Stimulated activated naive CD4-positive, alpha-beta T cell (primary cell): Measurements from ENCODE around the gene PTEN.
"Not testable (repeated sequence)": the region's sequence is repeated elsewhere in the genome, so short reads cannot be mapped to it uniquely, and the experiment has no call there.

Source experiments
- DNase-seq, 6 experiments: peaks; one replicate each; lab custom pipeline; 2025; lab: John Stamatoyannopoulos, UW

Gene PTEN

GRCh38 chr10:87869773-87870551, 6.5 kb downstream of the PTEN start:
- no peak for DNase-seq

DNA sequence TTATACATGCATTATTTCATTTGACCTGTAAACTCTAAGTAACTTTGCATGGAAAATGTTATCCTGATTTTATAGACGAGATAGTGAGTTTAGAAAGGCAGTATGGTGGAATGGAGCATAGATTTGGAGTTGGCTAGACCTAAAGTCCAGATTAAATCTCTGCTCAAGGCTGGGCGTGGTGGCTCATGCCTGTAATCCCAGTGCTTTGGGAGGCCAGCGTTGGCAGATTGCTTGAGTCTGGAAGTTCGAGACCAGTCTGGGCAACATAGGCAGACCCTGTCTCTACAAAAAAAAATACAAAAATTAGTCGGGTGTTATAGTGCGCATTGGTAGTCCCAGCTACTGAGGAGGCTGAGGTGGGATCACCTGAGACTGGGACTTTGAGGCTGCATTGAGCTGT, 9.4 kb downstream of the PTEN start:
- DNase-seq = no peak

DNA sequence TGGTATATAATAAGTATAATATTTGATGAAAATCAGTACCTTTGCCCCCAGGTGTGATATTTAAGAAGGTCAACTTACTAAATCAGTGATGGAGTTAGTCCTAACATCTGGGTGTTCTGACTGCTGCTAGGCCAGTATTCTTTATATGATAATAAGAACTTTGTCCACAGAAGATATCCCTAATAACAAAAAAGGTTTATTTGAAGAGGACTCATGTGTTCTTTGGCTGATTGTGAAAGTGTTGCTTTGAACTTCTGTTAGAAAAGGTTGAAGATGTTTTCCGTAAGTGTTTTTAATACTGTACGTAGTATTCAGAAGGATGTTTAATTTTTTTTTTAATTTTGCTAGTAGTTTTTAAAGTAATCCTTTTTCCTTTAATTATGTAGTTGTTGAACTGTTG, 10.2 kb downstream of the PTEN start:
- no peak for DNase-seq

- DNase-seq = no peak
Observed at GRCh38 chr10:87875929-87876571, 12.6 kb downstream of the PTEN start.

DNA sequence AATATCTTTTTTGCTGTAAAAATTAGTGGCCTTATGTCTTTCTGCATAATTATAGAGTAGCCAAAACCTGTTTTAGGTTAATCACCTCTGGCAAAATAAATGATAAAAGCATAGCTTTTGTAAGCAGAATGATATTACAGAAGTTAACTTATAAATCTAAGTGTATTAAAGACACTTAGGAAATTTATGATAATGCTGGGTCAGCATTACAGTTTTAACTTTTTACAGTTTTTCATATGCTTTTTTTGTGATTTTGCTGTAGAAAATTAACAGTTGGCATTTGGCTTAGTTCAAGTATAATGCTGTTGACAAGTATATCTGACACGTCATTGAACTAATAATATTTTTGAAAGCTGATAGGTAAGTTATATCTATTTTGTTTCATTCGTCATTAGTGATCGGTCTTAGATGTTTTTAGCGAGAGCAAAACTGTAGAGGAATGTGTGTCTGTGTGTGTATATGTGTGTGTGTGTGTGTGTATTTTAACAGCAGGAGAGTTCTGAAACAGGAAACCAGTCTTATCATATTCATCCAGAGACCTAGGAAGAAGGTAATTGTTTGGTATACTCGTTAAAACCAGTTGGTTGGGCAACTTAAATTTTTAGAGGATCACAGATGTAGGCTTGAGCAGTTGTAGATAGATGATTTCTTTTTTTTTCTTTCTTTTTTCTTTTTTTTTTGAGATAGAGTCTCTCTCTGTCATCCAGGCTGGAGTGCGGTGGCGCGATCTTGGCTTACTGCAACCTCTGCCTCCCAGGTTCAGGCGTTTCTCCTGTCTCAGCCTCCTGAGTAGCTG, 15.4 kb downstream of the PTEN start:
- peak in 1 of 6 experiments; percentile 7 for DNase-seq

- DNase-seq = no peak
Observed at GRCh38 chr10:87880336-87880735, 16.9 kb downstream of the PTEN start.

GRCh38 chr10:87881373-87882059, 18.1 kb downstream of the PTEN start:
- not testable (repeated sequence) for DNase-seq

GRCh38 chr10:87882555-87883294, 19.3 kb downstream of the PTEN start:
- no peak for DNase-seq

DNA sequence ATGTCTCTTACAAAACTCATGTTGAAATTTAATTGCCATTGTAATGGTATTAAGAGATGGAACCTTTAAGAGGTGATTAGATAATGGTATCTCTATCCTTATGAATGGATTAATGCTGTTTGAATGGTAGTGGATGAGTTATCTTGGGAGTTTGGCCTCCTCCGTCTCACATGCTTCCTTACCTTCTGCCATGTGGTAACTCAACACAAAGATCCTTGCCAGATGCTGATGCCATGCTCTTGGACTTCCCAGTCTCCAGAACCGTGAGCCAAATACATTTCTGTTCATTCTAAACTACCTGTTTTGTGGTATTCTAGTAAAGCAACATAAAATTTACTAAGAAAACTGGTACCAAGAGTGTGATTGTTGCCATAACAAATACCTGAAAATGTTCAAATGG, 23.2 kb downstream of the PTEN start:
- DNase-seq = no peak

- DNase-seq = no peak
Observed at GRCh38 chr10:87887146-87887545, 23.7 kb downstream of the PTEN start.

DNA sequence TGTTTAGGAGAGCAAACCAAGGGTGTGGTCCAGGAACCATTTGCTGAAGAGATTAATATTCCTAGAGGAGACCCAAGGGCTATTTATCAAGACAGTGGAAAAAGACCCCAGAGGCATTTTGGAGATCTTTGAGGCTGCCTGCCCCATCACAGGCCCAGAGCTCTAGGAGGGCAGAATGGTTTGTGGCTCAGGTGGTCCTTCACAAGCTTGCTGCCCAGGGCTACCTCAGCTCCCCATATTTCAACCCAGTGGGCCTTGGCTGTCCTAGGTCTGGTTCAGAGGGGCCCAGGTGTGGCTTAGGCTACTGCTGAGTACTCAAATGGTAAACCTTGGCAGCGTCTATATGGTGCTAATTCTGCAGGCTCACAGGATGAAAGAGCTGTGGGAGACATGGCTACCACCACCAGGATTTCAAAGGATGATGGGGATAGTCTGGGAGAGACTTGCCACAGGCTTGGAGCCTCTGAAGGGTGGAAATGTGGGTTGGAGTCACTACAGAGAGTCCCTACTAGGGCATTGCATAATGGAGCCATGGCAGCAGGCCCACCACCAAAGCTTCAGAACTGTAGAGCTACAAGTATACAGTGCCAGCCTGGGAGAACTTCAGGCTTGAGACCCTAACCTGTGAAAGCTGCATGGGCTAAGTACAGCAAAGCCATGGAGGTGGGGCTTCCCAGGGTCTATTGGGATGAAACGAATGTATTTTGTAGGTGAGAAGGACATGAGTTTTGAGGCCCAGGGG, 24.3 kb downstream of the PTEN start:
- DNase-seq = no peak

GRCh38 chr10:87895430-87895829, 32.0 kb downstream of the PTEN start:
- no peak for DNase-seq

GRCh38 chr10:87896216-87896615, 32.8 kb downstream of the PTEN start:
- DNase-seq = no peak

DNA sequence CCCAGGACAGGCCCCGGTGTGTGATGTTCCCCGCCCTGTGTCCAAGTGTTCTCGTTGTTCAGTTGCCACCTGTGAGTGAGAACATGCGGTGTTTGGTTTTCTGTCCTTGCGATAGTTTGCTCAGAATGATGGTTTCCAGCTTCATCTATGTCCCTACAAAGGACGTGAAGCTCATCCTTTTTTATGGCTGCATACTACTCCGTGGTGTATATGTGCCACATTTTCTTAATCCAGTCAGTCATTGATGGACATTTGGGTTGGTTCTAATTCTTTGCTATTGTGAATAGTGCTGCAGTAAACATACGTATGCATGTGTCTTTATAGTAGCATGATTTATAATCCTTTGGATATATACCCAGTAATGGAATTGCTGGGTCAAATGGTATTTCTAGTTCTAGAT, 34.5 kb downstream of the PTEN start:
- DNase-seq = not testable (repeated sequence)

- not testable (repeated sequence) for DNase-seq
Observed at GRCh38 chr10:87903396-87903795, 40.0 kb downstream of the PTEN start.

DNA sequence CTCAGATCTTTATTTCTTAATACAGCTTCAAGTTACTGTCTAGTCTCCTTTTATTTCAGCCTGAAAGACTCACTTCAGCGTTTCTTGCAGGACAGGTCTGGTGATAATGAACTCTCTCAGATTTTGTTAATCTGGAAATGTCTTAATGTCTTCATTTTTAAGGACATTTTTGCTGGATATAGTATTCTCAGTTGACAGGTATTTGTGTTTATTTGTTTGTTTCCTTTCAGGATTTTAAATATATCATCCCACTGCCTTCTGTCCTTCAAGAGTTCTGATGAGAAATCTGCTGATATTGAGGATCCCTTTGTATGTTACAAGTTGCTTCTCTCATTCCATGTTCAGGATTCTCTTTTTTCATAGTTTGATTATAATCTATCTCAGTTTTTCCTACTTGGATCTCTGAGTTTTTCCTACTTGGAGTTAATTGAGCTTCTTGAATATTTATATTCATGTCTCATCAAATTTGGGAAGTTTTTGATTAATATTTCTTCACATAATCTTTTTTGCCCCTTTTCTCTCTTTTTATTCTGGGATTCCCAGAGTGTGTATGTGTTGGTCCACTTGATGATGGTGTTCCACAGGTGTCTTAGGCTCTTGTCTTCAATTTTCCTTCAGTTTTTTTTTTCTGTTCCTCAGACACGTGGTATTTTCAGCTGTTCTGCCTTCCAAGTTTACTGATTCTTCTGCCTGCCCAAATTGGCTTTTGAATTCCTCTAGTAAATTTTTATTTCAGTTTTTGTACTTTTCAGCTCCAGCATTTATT, 49.9 kb downstream of the PTEN start:
- peak in 2 of 6 experiments; percentile 12 to 16 for DNase-seq

DNA sequence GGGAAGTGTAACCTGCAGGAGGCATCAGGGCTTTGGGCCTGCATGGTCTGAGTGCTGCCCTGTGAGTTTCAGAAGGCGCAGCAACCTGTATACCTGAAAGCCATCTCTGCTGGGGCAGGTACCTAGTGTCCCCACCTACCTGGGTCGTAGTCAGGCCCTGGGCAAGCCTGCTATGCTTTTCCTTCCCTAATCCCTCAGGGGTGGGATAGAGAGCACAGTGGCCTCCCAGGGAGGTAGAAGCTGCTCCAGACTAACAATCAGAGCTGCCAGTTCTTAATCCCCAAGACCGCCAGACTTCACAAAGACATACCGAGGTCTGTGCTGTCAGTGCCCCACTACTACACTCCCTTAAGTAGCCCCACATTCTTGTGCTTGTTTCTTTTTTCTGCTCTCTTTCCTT, 52.0 kb downstream of the PTEN start:
- no peak for DNase-seq

- DNase-seq = no peak
Observed at GRCh38 chr10:87915989-87916388, 52.6 kb downstream of the PTEN start.

DNA sequence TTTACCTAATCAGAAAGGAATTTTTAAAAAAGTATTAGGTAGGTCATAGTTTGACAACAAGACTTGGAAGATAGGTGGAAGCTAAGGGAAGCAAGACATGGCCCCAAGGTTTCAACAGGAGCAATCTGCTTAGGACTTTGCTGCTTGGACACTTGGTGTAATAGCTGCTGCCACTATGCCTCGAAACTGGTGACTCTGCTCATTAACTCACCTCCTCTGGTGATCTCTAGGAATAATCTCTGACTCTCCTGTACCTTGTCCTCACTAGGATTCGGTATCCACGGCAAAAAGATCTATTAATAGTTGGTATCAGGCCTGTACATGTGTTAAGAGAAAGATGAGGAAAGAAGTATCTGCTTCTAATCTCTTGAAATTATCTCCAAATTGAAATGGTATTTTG, 53.1 kb downstream of the PTEN start:
- DNase-seq = no peak

DNA sequence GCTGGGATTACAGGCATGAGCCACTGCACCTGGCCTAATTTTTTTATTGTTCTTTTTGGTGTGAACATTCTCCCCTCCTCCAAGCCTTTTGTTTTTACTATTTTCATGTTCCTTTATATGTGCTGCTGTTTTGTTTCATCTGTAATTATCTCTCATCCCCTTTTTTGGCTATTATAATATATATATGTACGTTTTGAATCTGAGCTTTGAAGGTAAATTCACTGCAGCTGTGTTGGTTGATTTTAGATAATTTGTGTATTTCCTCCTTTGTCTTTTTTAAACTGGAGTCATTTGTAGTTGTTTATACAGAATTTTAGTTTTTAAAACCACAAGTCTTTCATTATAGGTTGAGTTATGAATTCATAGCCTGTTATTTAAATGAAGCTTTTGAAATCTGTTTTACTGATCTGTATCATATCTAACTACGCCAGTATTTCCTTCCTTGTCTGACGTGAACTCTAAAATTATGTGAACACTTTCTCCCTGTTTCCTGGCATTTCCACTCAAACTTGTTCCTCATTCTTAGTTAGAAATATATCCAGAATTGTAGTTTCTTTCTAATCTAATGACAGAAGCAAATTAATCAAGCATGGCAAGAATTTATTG, 54.9 kb downstream of the PTEN start:
- peak in 2 of 6 experiments; percentile 22 to 28 for DNase-seq
